Neutrophil (primary cell): ENCODE data around the gene PLA2G15.

Experiments used
- H3K27ac ChIP-seq: fragments of 200-600 bp; sonication (generic); 2 replicates; pipeline ENCODE4 v1.5.1; 2016; ENCODE audit warnings: mild to moderate bottlenecking, moderate library complexity
- H3K27me3 ChIP-seq: fragments of 200-600 bp; sonication (generic); 2 replicates; pipeline ENCODE4 v1.6.0; 2016; ENCODE audit warnings: mild to moderate bottlenecking
- H3K36me3 ChIP-seq: fragments of 200-600 bp; sonication (generic); 2 replicates; pipeline ENCODE4 v1.5.1; 2017
- H3K4me1 ChIP-seq, 2 experiments: fragments of 200-600 bp in 1 of 2; sonication (generic) in 1 of 2; 1 replicate in 1 of 2; 2 replicates in 1 of 2; pipeline versions ENCODE4 v1.5.1 to v1.6.1; 2013 to 2016; ENCODE audit warnings: low read depth in 1 of 2, low read length in 1 of 2, mild to moderate bottlenecking in 1 of 2, moderate library complexity in 1 of 2; ENCODE audit not compliant: control insufficient read depth in 1 of 2, insufficient read depth in 1 of 2
- H3K4me3 ChIP-seq, 2 experiments: fragments of 200-600 bp in 1 of 2; sonication (generic) in 1 of 2; 1 replicate in 1 of 2; 2 replicates in 1 of 2; pipeline ENCODE4 v1.5.1; 2013 to 2016; ENCODE audit warnings: low read depth in 1 of 2, low read length in 1 of 2, mild to moderate bottlenecking in 1 of 2, moderate library complexity in 1 of 2
- H3K9me3 ChIP-seq: fragments of 200-600 bp; sonication (generic); 2 replicates; pipeline ENCODE4 v1.5.1; 2016
- TF ChIP-seq, protein P1 (sequence below): fragments of 200-600 bp; sonication (generic); IDR thresholded peaks from 2 replicates; pipeline ENCODE4 v1.5.1; 2016; ENCODE audit warnings: antibody characterized with exemption

Gene PLA2G15

DNA sequence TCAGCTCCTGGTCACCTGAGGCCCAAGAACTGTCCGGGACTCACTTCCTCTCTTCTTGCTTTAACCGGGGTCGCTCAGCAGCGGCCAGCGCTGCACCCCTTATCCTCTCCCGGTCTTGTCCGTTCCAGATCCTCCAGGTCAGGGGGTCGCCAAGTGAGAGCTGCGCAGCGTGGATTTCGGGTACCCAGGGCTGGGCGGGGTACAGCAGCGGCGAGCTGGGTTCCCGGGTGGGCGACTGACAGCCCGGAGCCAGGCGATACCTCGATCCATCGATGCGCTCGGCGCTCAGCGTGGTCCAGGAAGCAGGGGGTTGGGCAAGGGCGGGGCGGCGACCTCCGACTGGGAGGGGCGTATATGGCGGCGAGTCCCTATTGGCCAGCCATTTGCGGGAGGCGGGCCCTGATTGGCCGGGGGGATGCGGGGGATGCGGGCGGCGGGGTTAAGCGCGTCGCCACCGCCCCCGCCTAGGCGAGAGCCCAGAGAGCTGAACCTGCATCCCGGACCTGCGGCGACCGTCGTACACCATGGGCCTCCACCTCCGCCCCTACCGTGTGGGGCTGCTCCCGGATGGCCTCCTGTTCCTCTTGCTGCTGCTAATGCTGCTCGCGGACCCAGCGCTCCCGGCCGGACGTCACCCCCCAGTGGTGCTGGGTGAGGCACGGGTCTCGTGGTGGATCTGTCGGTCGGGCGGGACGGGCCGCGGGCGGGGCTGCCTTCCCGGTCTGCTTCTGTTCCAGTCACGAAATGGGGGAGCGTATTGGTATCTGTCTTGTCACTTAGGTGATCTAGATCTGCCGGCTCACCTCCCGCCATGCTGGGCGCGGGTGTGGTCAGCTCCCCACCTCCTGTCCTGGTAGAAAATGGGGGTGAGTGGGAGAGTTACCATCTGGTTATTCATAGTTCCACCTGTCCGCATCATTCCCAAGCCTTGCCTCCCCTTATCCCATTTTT is at the start of gene PLA2G15:
Gene PLA2G15 (plus strand): TSS at position 471 of the 951 bp plus-strand sequence. CDS start 54 bp downstream, at position 525.
- Histone ChIP-seq H3K9me3 (no peaks in the 10 kb centered on the region), H3K27me3 (no peaks in the 10 kb centered on the region), H3K27ac (peak within 1 kb of the TSS; percentile 28), H3K4me1 (peaks cover 25 to 34% of the 10 kb centered on the region in 2 experiments), H3K4me3 (peak within 1 kb of the TSS; percentile 86 to 96), H3K36me3 (no peaks in the 10 kb centered on the region)
- TF ChIP-seq, protein P1, sequence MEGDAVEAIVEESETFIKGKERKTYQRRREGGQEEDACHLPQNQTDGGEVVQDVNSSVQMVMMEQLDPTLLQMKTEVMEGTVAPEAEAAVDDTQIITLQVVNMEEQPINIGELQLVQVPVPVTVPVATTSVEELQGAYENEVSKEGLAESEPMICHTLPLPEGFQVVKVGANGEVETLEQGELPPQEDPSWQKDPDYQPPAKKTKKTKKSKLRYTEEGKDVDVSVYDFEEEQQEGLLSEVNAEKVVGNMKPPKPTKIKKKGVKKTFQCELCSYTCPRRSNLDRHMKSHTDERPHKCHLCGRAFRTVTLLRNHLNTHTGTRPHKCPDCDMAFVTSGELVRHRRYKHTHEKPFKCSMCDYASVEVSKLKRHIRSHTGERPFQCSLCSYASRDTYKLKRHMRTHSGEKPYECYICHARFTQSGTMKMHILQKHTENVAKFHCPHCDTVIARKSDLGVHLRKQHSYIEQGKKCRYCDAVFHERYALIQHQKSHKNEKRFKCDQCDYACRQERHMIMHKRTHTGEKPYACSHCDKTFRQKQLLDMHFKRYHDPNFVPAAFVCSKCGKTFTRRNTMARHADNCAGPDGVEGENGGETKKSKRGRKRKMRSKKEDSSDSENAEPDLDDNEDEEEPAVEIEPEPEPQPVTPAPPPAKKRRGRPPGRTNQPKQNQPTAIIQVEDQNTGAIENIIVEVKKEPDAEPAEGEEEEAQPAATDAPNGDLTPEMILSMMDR, result no peak

DNA sequence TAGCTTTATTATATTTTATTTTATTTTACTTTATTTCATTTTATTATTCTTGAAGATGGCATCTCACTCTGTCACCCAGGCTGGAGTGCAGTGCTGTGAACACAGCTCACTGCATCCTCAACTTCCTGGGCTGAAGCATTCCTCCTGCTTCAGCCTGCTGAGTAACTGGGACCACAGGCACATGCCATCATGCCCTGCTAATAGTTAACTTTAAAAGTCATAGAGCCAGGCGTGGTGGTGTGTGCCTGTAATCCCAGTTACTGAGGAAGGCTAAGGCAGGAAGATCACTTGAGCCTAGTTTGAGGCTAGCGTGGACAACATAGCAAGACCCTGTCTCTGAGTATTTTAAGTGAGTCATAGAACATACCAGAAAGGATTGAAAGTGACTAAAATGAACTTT is 47.9 kb upstream of the PLA2G15 start:
- Histone ChIP-seq H3K4me3 (no peak overlapping the region), H3K36me3 (peaks cover 49% of the 10 kb centered on the region), H3K4me1 (no peaks in the 10 kb centered on the region), H3K9me3 (no peaks in the 10 kb centered on the region), H3K27ac (no peak overlapping the region), H3K27me3 (no peaks in the 10 kb centered on the region)
- TF ChIP-seq, protein P1, result no peak

DNA sequence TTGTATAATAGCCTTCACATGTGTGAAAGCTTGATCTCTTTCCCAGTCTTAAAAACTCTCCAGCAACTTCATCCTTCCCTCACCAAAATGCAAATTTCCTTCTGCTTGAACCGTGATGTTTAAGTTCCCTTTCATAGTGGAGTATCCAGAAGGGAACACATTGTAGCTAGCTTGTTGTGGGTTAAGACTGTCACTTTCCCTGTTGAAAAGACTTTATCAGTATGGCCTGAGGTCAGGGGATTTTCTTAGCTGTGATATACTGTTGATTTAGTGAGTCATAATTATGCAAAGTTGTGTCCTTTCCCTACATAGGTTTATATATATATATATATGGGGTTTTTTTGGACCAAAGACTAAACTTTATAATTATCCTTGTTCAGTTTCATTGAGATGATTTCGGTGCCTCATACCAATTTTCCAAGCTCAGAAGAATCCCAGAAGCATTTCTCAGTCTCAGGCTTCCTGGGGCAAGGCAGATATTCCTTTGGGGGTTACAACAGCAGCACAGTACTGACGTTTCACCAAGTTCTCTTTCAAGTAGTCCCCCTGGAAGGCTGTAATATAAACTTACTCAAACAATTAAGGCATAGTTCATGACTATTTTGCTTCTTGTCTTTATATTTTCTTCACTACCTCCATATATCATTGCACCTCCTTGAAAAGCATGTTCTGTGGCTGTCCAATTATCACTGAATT is 44.9 kb upstream of the PLA2G15 start:
- Histone ChIP-seq H3K4me3 (no peak overlapping the region), H3K27ac (no peak overlapping the region), H3K27me3 (no peaks in the 10 kb centered on the region), H3K4me1 (no peaks in the 10 kb centered on the region), H3K9me3 (no peaks in the 10 kb centered on the region), H3K36me3 (peaks cover 42% of the 10 kb centered on the region)
- TF ChIP-seq, protein P1, result no peak

DNA sequence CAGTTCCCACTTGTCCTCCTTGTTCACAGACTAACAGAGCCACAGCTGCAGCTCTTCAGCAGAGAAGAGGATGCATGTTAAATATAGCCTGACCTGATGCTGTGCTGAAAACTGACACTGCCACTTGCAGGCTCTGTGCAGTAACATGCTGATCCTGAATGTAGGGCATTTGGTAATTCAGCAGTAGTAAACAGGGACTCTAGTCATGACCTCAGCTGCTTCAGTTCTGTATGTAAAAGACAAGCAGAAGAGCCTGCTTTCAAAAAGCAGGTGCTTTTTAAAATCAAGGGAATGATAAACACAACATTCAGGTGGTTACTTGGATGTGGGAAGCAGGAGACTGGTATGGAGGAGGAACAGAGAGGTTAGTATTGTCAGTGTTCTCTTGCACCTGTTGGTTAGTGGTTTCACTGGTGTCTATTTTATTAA is 43.1 kb upstream of the PLA2G15 start:
- Histone ChIP-seq H3K4me1 (no peaks in the 10 kb centered on the region), H3K4me3 (no peak overlapping the region), H3K27ac (no peak overlapping the region), H3K9me3 (no peaks in the 10 kb centered on the region), H3K27me3 (no peaks in the 10 kb centered on the region), H3K36me3 (peaks cover 42% of the 10 kb centered on the region)
- TF ChIP-seq, protein P1, result no peak

GRCh38 chr16:68206245-68206644 is 38.9 kb upstream of the PLA2G15 start:
- Histone ChIP-seq H3K4me1 (no peaks in the 10 kb centered on the region), H3K9me3 (no peaks in the 10 kb centered on the region), H3K36me3 (peaks cover 28% of the 10 kb centered on the region), H3K4me3 (no peak overlapping the region), H3K27me3 (no peaks in the 10 kb centered on the region), H3K27ac (no peak overlapping the region)
- TF ChIP-seq, protein P1, result no peak
